ENCODE measurements around the gene CD63. TPM values are rescaled to one million over a fixed set of nuclear protein-coding genes. Genes with fewer than 3 reads are reported as not detected.

Gene CD63
- total and polyA plus RNA-seq, 4 donors: 1,107 to 1,532 (median 1,229) TPM

DNA sequence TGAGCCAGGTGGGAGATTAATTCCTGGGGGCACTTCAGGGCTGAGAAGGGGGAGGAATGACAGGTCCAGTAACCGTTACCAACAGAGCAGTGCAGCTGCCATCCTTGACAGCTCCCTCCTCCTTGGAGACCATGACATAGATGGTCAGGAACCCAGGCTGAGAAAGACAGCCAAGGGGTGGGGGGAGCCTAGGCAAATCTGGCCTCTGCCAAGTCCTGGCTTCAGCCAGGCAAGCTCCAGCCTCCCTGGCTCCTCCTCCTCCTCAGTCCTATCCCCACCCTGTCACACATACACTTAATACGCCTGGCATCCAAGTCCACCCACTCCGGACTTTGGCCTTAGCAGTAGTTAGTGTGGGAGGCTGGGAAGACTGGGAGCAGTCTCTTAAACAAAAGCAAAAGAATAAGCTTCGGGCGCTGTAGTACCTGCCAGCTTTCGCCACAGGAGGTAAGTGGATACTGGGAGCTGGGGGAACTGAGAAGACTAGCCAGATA lies 8.7 kb downstream of the CD63 start, which contains the start of gene RDH5:
Gene RDH5 (plus strand): TSS at position 323 of the 494 bp plus-strand sequence. CDS start 792 bp downstream, outside the sequence.
- intact Hi-C loops (cut with DNase I): loop anchor here in 1 of 2 donors (2.0 to 5.0 kb wide), 3 partner anchors 13 to 63 kb away; partner anchors contain the start of gene ITGA7
- ATAC-seq (ENCODE audit: low FRiP score) (peak; percentile 68), DNase-seq (peak; percentile 90 to 93)
- Histone ChIP-seq H3K9me3 (ENCODE audit: control insufficient read depth, low read length) (no peaks in the 10 kb centered on the region), H3K27me3 (ENCODE audit: control insufficient read depth in 1 of 2, insufficient read depth in 2 of 2, low read length in 1 of 2) (no peaks in the 10 kb centered on the region), H3K27ac (ENCODE audit: low read depth in 1 of 2, low read length in 2 of 2) (peak within 1 kb of the TSS; percentile 38 to 76), H3K4me3 (ENCODE audit: low read length in 2 of 2) (no peak within 1 kb of the TSS), H3K36me3 (ENCODE audit: control insufficient read depth in 1 of 2, insufficient read depth in 2 of 2, low read length in 1 of 2) (no peaks in the 10 kb centered on the region), H3K4me1 (ENCODE audit: control insufficient read depth in 1 of 2, insufficient read depth in 2 of 2, low read length in 2 of 2) (no peaks in the 10 kb centered on the region)
- WGBS, 2 donors: 1 to 5% methylated on average over 6 of the region's 6 CpGs

DNA sequence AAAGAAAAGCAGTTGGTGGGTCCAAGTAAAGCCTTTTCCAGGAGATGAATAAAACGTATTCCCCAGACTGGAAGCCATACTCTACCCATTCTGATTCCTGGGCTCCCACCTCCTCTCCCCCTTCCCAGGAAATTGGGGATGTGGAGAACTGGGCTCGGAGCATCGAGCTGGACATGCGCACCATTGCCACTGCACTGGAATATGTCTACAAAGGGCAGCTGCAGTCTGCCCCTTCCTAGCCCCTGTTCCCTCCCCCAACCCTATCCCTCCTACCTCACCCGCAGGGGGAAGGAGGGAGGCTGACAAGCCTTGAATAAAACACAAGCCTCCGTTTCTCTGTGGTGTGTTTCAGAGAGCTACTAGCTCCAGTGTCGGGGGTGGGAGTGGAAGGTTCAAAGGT lies 9.4 kb downstream of the CD63 start:
- ATAC-seq (ENCODE audit: low FRiP score) (no peak), DNase-seq (peak; percentile 35 to 48)
- H3K9me3 ChIP-seq (ENCODE audit: control insufficient read depth, low read length): no peaks in the 10 kb centered on the region
- H3K27me3 ChIP-seq (ENCODE audit: control insufficient read depth in 1 of 2, insufficient read depth in 2 of 2, low read length in 1 of 2): no peaks in the 10 kb centered on the region
- 37 to 44% methylated on average over 7 of the region's 7 CpGs for WGBS, 2 donors
- H3K36me3 ChIP-seq (ENCODE audit: control insufficient read depth in 1 of 2, insufficient read depth in 2 of 2, low read length in 1 of 2): no peaks in the 10 kb centered on the region
- H3K4me1 ChIP-seq (ENCODE audit: control insufficient read depth in 1 of 2, insufficient read depth in 2 of 2, low read length in 2 of 2): no peaks in the 10 kb centered on the region
- intact Hi-C loops (cut with DNase I): no loop called here
- H3K27ac ChIP-seq (ENCODE audit: low read depth in 1 of 2, low read length in 2 of 2): peak overlapping the region; percentile 38 to 76
- H3K4me3 ChIP-seq (ENCODE audit: low read length in 2 of 2): no peak overlapping the region

DNA sequence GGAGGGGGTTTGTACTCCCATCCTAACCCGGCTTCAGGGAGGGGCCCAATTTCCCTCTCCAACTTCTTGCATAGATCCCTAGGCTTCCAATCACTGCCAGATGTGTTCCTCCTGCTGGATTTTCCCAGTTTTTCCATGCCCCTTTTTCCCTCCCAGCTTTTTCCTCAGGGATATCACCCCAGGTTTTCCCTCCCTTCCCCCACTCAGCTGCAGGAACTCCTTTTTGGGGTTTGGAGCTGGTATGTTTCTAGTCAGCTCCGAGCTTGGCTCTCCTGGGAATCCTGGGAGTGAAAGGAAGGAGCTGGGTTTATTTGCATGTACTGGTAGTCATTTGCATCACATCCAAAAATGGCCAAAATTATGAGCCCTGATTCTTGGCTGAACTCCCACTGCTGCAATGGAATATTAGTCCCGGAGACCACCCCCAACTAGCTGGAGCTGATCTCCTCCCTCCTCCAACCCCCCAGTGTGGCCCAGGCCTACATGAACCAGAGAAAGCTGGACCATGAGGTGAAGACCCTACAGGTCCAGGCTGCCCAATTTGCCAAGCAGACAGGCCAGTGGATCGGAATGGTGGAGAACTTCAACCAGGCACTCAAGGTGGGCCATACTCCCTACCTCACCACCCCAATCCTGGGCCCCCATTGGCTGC lies 10.1 kb downstream of the CD63 start:
- no peak for ATAC-seq (ENCODE audit: low FRiP score)
- Histone ChIP-seq H3K36me3 (ENCODE audit: control insufficient read depth in 1 of 2, insufficient read depth in 2 of 2, low read length in 1 of 2) (no peaks in the 10 kb centered on the region), H3K9me3 (ENCODE audit: control insufficient read depth, low read length) (no peaks in the 10 kb centered on the region), H3K27ac (ENCODE audit: low read depth in 1 of 2, low read length in 2 of 2) (peak overlapping the region; percentile 38 to 76), H3K4me3 (ENCODE audit: low read length in 2 of 2) (no peak overlapping the region), H3K4me1 (ENCODE audit: control insufficient read depth in 1 of 2, insufficient read depth in 2 of 2, low read length in 2 of 2) (no peaks in the 10 kb centered on the region), H3K27me3 (ENCODE audit: control insufficient read depth in 1 of 2, insufficient read depth in 2 of 2, low read length in 1 of 2) (no peaks in the 10 kb centered on the region)
- DNase-seq: peak; percentile 51 to 57
- 15 to 29% methylated on average over 4 of the region's 4 CpGs for WGBS, 2 donors
- intact Hi-C loops (cut with DNase I): no loop called here

DNA sequence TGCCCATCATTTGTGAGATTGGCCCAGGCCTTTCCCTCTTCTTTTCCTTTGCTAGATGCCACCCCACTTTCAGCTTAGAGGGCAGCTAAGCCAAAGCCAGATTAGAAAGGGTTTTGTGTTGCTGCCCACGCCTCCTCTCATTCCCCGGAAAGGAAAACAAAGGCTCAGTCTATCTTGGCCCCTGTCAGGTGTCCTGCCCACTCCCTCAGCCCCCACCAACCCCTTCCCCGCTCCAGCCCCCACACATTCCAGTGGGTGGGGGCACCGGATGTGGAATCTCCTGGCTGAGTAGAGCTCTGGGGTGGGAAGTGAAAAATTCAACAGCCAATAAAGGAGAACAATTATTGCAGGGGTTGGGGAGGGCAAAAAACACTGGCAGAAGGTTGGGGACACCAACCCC lies 10.8 kb downstream of the CD63 start:
- Histone ChIP-seq H3K4me3 (ENCODE audit: low read length in 2 of 2) (no peak overlapping the region), H3K27ac (ENCODE audit: low read depth in 1 of 2, low read length in 2 of 2) (peak overlapping the region in 1 of 2 donors; percentile 99), H3K4me1 (ENCODE audit: control insufficient read depth in 1 of 2, insufficient read depth in 2 of 2, low read length in 2 of 2) (no peaks in the 10 kb centered on the region), H3K27me3 (ENCODE audit: control insufficient read depth in 1 of 2, insufficient read depth in 2 of 2, low read length in 1 of 2) (no peaks in the 10 kb centered on the region), H3K36me3 (ENCODE audit: control insufficient read depth in 1 of 2, insufficient read depth in 2 of 2, low read length in 1 of 2) (no peaks in the 10 kb centered on the region), H3K9me3 (ENCODE audit: control insufficient read depth, low read length) (no peaks in the 10 kb centered on the region)
- intact Hi-C loops (cut with DNase I): no loop called here
- DNase-seq: peak; percentile 54 to 76
- ATAC-seq (ENCODE audit: low FRiP score): no peak
- 1 to 5% methylated on average over 4 of the region's 4 CpGs for WGBS, 2 donors

DNA sequence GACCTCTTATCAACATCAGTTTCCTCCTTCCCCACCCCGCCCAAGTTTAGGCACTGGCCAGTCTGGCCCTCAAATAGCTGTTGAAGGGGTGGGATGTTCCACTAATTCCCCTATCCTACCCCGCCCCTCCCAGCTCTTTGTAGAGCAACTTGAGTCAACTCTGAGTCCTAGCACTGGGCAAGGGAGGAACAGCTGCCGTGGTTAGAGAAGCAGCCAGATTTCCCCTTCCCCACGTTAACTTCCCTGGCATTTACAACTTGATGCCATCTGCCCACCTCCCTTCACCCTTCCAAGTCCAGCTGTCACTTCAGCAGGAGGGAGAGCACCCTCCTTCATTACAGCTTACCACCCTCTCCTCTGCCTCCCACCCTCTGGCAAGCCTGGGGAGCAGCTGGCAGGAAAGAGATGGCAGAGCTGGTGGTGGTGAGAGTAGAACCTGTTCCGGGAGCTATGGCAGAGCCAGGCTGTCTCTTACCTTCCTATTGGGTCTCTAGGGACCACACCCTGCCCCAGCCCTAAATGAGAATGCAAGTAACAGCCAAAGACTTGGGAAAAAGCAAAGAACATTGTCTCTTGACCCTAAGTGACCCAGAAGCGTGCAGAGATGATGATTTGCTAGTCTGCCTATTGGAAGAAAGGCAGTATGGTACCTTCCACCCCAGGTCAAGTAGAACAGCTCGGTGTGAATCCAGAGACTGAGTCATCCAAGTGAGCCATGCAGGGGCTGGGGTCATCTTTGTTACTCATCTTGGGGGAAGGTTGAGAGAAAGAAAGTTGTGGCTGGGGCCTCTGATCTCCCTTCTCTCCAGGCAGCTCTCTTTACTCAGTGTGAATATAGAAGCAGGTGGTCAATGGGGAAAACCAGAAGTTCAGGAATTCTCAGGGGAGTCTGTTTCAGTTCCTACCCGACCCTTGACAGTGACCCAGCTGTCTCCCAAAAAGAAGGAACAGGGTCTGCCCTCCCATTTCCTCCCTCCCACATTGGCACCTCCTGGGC lies 11.5 kb downstream of the CD63 start:
- Histone ChIP-seq H3K4me1 (ENCODE audit: control insufficient read depth in 1 of 2, insufficient read depth in 2 of 2, low read length in 2 of 2) (no peaks in the 10 kb centered on the region), H3K27me3 (ENCODE audit: control insufficient read depth in 1 of 2, insufficient read depth in 2 of 2, low read length in 1 of 2) (no peaks in the 10 kb centered on the region), H3K4me3 (ENCODE audit: low read length in 2 of 2) (no peak overlapping the region), H3K36me3 (ENCODE audit: control insufficient read depth in 1 of 2, insufficient read depth in 2 of 2, low read length in 1 of 2) (no peaks in the 10 kb centered on the region), H3K9me3 (ENCODE audit: control insufficient read depth, low read length) (no peaks in the 10 kb centered on the region), H3K27ac (ENCODE audit: low read depth in 1 of 2, low read length in 2 of 2) (peak overlapping the region; percentile 10 to 99)
- intact Hi-C loops (cut with DNase I): no loop called here
- WGBS, 2 donors: 12 to 15% methylated on average over 8 of the region's 8 CpGs
- DNase-seq: peak; percentile 42 to 77
- ATAC-seq (ENCODE audit: low FRiP score): no peak

DNA sequence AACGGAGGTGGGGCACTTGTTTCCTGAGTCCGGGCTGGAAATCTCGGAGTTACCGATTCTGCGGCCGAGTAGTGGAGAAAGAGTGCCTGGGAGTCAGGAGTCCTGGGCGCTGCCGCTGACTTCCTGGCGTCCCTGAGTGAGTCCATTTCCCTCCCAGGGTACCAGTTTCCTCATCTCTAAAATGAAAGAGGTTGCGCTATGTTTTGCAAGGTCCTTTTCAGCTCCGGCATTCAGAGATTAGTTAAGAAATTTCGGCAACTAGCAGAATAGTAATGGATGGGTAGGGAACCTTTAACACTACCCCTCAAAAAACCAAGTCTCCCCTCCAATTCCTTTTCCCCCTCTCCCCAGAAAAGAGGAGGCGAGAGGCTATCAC lies 12.2 kb downstream of the CD63 start:
- H3K27me3 ChIP-seq (ENCODE audit: control insufficient read depth in 1 of 2, insufficient read depth in 2 of 2, low read length in 1 of 2): no peaks in the 10 kb centered on the region
- DNase-seq: no peak
- H3K36me3 ChIP-seq (ENCODE audit: control insufficient read depth in 1 of 2, insufficient read depth in 2 of 2, low read length in 1 of 2): no peaks in the 10 kb centered on the region
- H3K4me3 ChIP-seq (ENCODE audit: low read length in 2 of 2): peak overlapping the region; percentile 29 to 94
- peaks cover 0 to 3% of the 10 kb centered on the region in 2 donors for H3K4me1 ChIP-seq (ENCODE audit: control insufficient read depth in 1 of 2, insufficient read depth in 2 of 2, low read length in 2 of 2)
- no peaks in the 10 kb centered on the region for H3K9me3 ChIP-seq (ENCODE audit: control insufficient read depth, low read length)
- H3K27ac ChIP-seq (ENCODE audit: low read depth in 1 of 2, low read length in 2 of 2): peak overlapping the region; percentile 10 to 99
- intact Hi-C loops (cut with DNase I): no loop called here
- no peak for ATAC-seq (ENCODE audit: low FRiP score)
- 2 to 4% methylated on average over 13 of the region's 13 CpGs for WGBS, 2 donors

DNA sequence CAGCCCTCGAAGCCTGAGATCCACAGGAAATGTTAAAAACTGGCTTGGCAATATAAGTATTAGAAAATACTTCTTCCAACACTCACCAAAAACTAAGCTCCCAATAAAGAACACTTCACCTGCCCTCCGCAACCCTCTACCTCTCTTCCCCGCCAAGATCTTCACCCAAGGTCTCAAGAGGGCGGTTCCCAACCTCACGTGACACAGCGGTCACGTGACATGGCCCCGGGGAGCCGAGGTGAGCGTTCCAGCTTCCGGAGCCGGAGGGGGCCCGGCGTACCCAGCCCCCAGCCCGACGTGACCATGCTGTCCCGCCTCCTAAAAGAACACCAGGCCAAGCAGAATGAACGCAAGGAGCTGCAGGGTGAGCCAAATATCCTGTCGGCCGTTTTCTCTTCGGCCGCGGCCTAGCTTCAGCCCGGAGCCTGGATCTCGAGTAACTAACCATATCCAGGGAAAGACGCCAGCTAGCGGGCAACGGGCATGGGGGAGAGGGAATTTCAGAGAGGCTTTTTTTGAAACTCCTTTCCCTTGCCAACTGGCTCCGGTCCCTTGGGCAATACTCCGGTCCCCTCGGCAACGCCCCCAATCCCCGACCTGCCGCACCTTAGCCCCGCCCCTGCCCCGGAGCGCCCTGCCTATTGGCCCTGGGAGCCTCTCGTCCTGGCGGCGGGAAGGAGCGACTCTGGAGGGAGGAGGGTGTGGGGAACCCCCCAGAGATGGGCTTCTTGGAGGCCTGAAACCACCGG lies 12.8 kb downstream of the CD63 start, which contains the start of gene BLOC1S1:
Gene BLOC1S1 (plus strand): TSS at position 214 of the 749 bp plus-strand sequence. CDS start 6 bp downstream, at position 220.
- peaks cover 0 to 3% of the 10 kb centered on the region in 2 donors for H3K4me1 ChIP-seq (ENCODE audit: control insufficient read depth in 1 of 2, insufficient read depth in 2 of 2, low read length in 2 of 2)
- DNase-seq (peak; percentile 95 to 98), ATAC-seq (ENCODE audit: low FRiP score) (peak; percentile 88)
- H3K36me3 ChIP-seq (ENCODE audit: control insufficient read depth in 1 of 2, insufficient read depth in 2 of 2, low read length in 1 of 2): no peaks in the 10 kb centered on the region
- H3K4me3 ChIP-seq (ENCODE audit: low read length in 2 of 2): peak within 1 kb of the TSS; percentile 29 to 94
- intact Hi-C loops (cut with DNase I): no loop called here
- H3K9me3 ChIP-seq (ENCODE audit: control insufficient read depth, low read length): no peaks in the 10 kb centered on the region
- 0% methylated on average over 41 to 42 of the region's 42 CpGs for WGBS, 2 donors
- H3K27ac ChIP-seq (ENCODE audit: low read depth in 1 of 2, low read length in 2 of 2): peak within 1 kb of the TSS; percentile 83 to 99
- H3K27me3 ChIP-seq (ENCODE audit: control insufficient read depth in 1 of 2, insufficient read depth in 2 of 2, low read length in 1 of 2): no peaks in the 10 kb centered on the region

DNA sequence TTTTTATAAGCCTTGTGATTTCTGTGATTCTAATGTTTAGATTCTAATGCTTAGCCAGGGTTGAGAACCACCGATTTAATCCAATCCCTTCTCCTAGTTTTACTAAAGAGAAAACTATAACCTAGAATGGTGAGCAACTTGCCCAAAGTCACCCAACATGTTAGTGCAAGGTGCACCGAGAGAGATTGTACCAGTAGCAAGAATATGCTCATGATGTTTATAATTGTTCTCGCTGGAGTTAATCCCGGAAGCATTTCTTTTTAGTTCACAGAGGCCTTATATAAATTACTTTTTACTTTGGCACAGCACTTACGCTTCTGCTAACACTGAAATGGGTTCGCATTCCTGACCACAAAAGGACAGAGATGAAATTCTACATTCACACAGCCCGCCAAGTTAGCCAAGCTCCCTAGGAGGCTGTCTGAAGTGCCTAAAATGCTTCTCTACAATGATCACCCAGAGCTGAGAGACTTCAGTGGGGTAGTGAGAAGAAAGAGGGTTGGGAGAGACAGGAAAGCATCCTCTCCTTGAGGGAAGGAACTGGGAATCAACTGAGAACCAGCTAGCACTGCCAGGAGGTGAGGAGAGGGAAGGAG lies 13.5 kb downstream of the CD63 start:
- H3K36me3 ChIP-seq (ENCODE audit: control insufficient read depth in 1 of 2, insufficient read depth in 2 of 2, low read length in 1 of 2): no peaks in the 10 kb centered on the region
- peaks cover 0 to 3% of the 10 kb centered on the region in 2 donors for H3K4me1 ChIP-seq (ENCODE audit: control insufficient read depth in 1 of 2, insufficient read depth in 2 of 2, low read length in 2 of 2)
- H3K4me3 ChIP-seq (ENCODE audit: low read length in 2 of 2): peak overlapping the region in 1 of 2 donors; percentile 52
- H3K9me3 ChIP-seq (ENCODE audit: control insufficient read depth, low read length): no peaks in the 10 kb centered on the region
- intact Hi-C loops (cut with DNase I): no loop called here
- WGBS, 2 donors: 12% methylated on average over 7 of the region's 7 CpGs
- peak; percentile 31 to 34 for DNase-seq
- ATAC-seq (ENCODE audit: low FRiP score): no peak
- peak overlapping the region; percentile 83 to 99 for H3K27ac ChIP-seq (ENCODE audit: low read depth in 1 of 2, low read length in 2 of 2)
- H3K27me3 ChIP-seq (ENCODE audit: control insufficient read depth in 1 of 2, insufficient read depth in 2 of 2, low read length in 1 of 2): no peaks in the 10 kb centered on the region
